GM18870 (cell line): ENCODE measurements around the gene TBC1D5.
A peak's percentile ranks its signal among the peaks of the same experiment; 100 is the strongest.
"Not testable (repeated sequence)": the region's sequence is repeated elsewhere in the genome, so short reads cannot be mapped to it uniquely, and the experiment has no call there.

Experiments
- ATAC-seq: cut with Tn5 transposase; IDR thresholded peaks from one replicate; pipeline ENCODE4 v1.9.1; 2021; ENCODE audit warnings: moderate library complexity; ENCODE audit not compliant: unreplicated experiment

TBC1D5 gene

DNA sequence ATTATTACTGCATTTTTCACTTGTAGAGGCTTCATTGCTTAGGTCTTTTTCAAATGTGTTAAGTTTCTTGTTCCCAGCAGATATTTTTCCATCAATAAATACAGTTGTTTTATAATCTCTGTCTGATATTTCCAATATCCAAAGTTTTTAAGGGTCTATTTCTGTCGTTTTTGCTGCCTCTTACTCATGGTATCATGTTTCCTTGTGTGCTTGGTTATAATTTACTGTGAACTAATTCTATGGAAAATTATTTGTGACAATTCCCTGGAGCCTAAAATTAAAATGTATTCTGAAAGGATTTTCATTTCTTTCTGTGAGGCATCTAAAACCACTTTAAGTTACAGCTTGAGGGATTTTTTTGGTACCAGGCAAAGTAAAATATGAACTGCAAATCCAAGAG lies 17.5 kb downstream of the TBC1D5 start:
- ATAC-seq: no peak

DNA sequence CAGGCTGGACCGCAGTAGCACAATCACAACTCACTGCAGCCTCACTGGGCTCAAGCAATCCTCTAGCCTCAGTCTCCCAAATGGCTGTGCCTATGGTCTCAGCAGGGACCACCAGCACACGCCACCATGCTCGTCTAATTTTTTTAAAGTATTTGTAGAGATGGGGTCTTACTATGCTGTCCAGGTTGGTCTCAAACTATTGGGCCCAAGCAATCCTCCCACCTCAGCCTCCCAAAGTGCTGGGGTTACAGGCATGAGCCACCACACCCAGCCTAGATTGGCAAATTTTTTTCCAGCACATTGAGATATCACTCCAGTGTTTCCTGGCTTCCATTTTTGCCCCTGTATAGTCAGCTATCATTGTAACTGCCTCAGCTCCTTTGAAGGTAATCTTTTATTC lies 18.3 kb downstream of the TBC1D5 start:
- ATAC-seq: no peak

DNA sequence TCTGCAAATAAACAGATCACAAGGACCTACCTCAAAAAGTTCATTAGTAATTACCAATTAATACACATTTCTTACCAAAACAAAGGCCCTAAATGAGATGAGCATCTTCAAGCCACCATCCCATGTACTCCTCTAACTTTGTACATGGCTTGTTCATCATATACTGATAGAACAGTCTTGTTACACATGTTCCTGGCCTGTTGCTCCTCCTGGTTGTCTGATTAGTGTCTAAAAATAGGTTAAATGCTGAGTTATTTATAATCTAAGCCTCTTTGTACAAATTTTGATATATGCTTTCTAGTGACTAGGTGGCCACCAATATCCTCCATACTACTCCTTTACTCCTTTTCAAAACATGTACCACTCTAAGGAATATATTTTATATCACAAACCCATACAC lies 25.0 kb downstream of the TBC1D5 start:
- ATAC-seq: no peak

DNA sequence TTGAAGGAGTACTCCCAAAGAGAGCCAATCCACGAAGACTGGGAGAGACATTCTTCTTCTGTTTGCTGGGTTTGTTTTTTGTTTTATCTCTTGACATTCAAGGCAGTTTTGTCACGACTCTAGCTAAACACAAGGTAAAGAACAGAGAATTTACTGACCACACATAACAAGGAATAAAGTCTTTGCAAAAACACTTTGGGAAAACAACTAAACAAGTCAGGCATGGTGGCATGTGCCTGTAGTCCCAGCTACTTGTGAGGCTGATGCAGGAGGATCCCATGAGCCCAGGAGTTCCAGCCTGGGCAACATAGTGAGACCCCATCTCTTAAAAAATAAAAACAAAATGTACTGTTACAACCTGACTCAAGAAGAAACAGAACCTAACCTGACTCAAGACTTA lies 28.0 kb downstream of the TBC1D5 start:
- ATAC-seq: no peak

DNA sequence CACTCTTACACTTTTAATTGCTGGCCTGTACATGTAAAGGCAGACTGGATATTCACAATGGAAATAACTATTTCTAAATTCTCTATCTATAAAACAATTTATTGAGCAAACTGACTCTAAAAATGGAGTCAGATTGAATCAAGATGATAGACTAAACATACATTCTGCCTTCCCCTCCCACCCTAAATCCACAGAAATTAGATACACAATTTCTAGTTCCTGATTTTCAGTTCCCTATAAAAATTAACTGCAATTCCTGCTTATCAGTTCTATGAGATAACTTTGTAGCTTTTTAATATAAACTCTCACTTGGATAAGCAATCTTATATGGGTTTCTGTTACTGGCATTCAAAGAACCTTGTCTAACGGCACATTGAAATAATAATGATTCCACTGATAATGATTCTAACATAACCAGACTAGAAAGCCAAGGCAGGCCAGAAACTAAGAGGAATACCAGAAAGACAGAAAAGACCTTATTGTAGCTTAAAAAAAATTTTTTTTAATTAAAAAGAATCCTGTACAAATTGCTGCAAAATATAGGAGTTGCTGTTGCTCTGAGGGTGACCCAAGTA lies 33.1 kb downstream of the TBC1D5 start:
- no peak for ATAC-seq

DNA sequence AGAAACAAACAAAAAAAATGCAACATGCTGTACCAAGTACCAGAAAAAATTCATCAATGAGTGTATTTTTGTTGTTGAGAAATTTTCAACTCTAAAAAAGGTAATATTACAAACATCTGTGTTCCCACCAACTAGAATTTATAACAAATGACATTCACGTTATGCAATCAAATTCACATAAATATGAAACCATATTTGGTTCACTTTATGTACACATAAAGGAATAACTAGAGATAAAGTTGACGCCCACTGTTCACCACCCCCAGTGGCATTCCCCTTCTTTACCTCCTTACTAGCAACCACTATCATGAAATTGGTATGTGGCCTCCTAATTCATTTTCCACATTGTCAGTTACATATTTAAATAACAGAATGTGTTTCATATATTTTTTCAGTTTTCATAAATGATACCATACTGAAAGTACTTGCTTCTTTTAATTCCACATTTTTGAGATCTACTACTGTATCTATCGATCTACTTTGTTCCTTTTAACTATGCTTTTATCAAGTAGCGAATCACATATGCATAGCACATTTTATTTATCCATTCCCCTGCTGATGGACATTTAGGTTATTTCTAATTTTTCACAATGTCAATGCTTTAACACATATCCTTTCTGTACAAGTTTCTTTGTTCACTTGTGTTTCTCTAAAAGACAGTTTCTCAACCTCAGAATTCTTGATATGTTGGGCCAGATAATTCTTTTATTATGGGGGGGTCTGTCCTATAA lies 34.5 kb downstream of the TBC1D5 start:
- no peak for ATAC-seq

DNA sequence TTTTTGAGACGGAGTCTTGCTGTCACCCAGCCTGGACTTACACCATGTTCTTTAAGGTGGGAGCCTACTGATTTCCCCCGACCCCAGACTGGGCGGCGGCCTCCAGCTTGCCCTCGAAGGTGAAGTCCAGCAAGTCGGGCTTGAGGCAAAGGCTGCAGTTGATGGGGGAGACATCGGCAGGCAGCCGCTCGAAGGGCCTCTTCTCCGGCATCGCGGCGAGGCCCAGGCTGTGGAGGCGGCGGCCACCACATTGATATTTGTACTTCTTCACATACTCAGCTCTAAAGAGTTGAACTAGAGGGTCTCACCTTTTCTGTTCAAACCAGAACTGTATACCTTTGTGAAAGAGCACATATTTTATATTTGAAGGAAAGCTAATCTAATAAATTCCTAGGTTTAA lies 36.4 kb downstream of the TBC1D5 start:
- not testable (repeated sequence) for ATAC-seq

DNA sequence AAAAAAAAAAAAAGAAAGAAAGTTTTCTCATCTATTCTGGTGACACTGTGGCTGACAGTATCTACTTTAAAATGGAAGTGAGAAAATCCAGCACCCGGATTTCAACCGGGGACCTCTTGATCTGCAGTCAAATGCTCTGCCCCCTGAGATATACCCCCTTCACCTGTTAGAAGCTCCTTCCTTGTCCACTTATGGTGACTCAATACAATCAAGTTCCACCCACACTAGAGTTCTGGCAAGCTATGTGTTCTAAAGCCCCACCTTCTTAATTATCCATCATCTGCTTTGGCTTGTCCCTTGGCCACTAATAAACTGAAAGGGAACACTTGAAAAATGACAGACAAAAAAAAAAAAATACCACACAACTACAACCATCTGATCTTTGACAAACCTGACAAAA lies 42.6 kb downstream of the TBC1D5 start:
- not testable (repeated sequence) for ATAC-seq

DNA sequence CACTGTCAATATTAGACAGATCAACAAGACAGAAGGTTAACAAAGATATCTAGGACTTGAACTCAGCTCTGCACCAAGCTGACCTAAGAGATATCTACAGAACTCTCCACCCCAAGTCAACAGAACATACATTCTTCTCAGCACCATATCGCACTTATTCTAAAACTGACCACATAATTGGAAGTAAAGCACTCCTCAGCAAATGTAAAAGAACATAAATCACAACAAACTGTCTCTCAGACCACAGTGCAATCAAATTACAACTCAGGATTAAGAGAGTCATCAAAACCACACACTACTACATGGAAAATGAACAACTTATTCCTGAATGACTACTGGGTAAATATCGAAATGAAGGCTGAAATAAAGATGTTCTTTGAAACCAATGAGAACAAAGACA lies 46.8 kb downstream of the TBC1D5 start:
- ATAC-seq: not testable (repeated sequence)

DNA sequence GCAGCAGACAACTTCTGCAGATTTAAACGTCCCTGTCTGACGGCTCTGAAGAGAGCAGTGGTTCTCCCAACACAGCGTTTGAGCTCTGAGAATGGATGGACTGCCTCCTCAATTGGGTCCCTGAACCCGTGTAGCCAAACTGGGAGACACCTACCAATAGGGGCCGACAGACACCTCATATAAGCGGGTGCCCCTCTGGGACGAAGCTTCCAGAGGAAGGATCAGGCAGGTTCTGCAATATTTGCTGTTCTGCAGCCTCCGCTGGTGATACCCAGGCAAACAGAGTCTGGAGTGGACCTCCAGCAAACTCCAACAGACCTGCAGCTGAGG lies 48.8 kb downstream of the TBC1D5 start:
- not testable (repeated sequence) for ATAC-seq

DNA sequence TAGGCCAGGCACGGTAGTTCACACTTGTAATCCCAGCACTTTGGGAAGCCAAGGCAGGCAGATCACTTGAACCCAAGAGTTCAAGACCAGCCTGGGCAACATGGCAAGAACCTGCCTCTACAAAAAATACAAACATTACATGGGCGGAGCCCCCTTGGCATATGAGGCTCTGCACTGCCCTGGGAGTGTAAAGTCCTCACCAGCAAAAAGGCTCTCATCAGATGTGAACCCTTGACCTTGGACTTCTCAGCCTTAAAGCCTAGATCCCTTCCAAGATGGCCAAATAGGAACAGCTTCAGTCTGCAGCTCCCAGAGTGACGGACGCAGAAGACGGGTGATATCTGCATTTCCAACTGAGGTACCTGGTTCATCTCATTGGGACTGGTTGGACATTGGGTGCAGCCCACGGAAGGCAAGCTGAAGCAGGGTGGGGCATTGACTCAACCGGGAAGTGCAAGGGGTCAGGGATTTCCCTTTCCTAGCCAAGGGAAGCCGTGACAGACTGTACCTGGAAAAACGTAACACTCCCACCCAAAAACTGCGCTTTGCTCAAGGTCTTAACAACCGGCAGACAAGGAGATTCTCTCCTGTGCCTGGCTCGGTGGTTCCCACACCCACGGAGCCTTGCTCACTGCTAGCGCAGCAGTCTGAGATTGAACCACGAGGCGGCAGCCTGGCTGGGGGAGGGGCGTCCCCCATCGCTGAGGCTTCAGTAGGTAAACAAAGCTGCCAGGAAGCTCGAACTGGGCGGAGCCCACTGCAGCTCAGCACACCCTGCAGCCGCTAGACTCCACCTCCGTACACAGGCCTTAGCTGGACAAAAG lies 49.4 kb downstream of the TBC1D5 start:
- ATAC-seq: not testable (repeated sequence)

DNA sequence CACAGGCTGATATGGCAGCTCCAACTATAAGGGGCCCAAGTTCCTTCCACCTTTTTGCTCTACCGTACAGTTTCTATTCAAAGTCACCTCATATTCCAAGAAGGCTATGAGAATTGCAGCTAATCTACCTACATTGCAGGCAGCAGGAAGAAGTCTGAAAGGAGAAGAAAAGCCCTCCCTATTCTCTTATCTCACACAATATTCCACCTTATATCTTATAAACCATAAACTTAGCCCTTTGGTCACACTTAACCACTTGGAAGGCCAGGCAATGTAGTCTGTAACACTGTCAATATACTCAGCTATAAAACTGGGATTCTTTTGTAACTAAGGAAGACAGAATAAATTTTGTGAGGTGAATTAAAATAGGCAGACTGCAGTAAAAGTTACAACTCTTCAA lies 54.9 kb downstream of the TBC1D5 start:
- no peak for ATAC-seq

DNA sequence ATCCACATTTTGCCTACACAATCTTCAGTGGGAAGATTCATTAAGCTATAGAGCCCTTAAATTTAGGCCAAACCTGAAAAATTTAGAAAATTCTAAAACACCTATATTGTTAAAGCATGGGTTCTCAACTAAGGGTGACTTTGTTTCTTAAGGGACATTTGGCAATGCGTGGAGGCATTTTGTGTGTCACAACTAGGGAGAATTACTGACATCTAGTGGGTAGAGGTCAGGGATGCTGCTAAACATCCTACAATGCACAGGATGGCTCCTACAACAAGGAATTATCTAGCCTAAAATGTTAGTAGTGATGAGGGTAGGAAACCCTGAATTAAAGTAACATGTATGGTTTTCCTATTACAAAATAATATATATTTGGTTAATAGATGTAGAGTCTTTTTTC lies 55.8 kb downstream of the TBC1D5 start:
- ATAC-seq: no peak

DNA sequence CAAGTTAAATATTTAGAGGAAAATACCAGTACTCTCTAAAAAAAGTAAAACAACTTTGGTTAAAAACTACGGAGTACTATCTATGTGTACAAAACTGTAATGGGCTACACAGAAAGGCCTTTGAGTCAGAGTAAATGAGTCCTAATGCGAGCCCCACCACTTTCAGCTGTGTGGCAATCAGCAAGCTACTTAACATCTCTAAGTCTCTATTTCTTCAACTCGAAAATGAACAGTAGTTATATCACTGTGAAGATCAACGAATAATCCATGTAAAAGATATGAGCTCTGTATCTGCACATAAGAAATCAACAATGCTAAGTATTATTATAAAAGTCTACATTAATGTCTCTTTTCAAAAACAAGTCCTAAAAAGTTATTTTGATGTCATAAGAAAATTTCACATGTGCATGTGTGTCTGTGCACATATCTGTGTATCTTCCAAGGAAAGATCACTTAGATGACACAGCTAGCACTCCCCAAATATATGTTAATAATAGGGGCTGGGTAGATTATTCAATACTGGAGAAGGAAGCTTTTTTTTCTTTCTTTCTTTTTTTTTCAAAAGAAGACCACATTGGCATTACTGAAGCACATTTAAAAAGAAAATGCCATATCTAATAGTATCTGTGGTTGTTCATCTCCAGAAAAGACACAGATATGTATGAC lies 58.8 kb downstream of the TBC1D5 start:
- ATAC-seq: no peak

DNA sequence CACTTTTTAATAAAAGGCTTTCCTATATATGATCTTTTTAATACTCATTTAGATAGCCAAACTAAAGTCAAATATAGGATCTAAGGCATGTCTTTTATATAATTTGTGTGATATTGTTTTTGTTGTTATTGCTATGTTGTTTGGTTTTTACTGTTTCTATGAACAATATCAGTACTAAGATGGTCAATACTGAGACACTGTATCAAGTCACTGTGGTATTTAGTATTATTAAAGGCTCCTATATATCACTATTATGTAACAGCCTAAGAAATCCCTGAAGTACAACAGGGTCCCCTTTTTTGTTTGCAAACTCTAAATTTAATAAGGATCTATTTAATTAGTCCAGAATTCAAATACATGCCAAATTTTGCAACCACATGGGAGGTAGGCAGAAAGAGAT lies 61.9 kb downstream of the TBC1D5 start:
- ATAC-seq: no peak

DNA sequence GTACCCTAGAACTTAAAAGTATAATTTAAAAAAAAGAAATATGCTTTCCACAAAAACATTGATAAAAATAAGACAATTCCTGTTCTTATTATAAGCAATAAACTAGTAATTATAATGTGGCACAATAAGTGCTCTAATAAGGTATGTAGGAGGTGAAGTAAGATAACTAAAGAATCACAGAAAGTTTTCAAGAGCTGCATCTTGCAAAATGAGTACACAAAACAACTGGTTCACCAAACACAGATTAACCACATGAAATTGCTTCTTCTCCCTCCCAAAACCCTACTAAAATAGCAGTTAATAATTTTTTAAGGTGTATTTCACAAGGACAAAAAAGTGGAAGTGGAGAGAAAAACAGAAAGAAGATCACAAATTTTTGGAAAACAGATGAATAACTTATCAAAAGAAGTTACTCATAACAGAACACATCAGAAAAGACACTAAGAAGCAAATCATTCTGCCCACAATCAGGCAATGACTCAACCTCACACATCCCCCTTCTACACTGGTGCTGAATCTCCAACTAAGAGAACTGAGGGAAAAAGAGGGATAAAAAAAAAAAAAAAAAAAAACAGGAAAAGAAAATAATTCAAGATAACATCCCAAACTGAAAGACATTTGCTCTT lies 64.2 kb downstream of the TBC1D5 start:
- peak; percentile 87 for ATAC-seq

DNA sequence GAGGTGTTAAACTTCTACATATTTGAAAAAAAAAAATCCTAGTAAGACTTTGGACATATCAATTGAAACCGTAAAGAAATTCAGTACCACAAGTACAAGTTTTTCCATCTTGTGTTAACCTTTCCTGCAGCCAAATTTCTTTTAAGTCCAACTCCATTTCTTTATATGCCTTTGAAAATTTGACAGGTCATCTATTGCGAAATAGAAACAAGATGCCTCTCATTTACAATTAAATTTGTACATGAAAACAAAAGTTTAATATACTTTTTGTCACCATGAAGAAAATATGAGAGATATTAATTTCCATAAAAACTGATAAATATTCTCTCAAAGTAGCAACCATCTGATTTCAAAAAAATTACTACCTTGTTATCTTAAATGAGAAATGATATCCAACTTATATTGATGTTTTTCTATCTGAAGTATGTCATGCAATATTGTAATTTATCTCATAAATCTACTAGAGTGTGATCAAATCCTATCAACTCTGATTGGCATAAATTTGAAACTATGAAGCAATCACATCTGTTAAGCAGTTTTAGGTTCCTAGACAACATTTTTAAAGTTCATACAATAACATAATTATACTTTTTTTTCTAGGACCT lies 68.2 kb downstream of the TBC1D5 start:
- no peak for ATAC-seq

DNA sequence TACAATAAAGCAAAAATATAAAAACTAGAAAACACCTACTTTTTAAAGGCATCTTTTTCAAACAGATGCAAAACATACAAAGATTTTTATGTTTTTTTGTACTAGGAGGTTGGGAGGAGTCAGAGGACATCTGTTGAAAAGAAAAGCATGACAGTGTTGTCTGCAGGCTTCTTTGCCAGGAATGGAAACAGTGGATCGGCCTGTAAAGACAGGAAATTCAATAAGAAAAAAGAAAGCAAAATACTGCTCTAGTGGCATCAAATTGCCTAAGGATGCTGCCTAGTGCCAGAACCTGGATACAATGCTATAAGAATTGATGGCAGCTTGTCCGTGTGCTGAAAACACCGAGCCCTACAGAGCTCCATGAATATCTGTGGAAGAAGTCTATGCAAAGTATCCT lies 69.9 kb downstream of the TBC1D5 start:
- no peak for ATAC-seq

DNA sequence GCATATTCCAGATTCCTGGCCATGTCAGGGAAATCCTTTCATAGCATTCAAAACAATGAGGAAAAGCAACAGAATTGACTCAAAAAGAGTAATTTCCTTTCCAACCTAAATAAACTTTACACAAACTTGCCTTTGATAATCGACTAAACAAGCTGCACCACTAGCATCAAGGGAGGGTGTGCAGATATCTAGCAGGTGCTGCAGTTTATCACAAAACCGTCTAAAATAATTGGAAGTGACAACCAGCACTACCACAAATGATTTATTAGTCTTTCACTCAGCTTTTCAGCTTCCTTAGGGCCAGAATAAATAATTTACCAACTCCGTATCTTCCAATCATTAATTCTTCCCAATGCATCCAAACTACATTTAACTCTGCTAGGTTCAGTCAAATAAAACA lies 71.7 kb downstream of the TBC1D5 start:
- ATAC-seq: no peak

DNA sequence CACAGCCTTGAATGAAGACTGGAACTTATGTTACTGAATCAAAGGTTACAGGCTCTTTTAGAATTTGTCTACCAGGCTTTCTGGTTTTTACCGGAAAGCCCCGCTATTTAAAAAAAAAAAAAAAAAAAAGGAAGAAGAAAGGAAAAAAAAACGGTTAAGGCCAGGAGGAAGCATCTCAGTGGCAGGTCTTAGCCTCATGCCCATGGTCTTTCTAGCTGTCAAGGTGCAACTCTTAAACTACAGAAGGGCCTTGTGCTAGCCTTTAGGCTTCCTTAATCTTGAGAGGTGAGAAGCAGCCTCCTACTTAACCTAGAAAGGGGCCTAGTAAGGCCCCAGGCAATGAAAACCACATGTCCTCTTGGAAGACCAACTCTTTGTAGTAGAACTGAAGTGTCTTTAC lies 77.5 kb downstream of the TBC1D5 start:
- ATAC-seq: no peak

DNA sequence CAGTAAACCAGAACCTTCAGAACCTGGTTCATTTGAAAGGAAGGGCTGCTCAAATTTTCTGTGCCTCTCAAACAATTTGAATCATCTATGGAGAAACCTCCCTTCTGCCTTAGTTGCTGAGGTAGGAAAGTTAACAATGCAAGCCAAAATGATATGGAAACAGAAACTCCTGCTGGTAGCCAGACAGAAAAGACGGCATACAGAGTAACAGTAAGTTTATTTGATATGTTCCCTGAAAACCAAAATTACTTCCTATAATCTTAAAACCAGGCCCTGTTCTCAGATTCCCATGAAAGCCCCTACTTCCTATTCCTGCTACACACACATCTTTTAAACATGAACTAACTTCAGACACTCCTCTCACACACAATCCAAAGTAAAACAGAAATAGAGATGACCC lies 86.2 kb downstream of the TBC1D5 start:
- no peak for ATAC-seq
